Activated CD8-positive, alpha-beta memory T cell treated with anti-CD3 and anti-CD28 coated beads, Interleukin-2, amount 50 U/mL, for 24 hours (primary cell): ENCODE measurements around the gene DTNB.
"Not testable (repeated sequence)": the region's sequence is repeated elsewhere in the genome, so short reads cannot be mapped to it uniquely, and the experiment has no call there.

Experiments
- DNase-seq: peaks from one replicate; pipeline ENCODE4 v3.0.0-alpha.2; 2020; ENCODE audit errors: extremely low read depth

DTNB gene

GRCh38 chr2:25589676-25590205, 83.6 kb downstream of the DTNB start:
- DNase-seq, result no peak

- no peak for DNase-seq
Observed at GRCh38 chr2:25588576-25588975, 84.8 kb downstream of the DTNB start.

GRCh38 chr2:25587361-25587760, 86.0 kb downstream of the DTNB start:
- DNase-seq, result no peak

- DNase-seq, result no peak
Observed at GRCh38 chr2:25586726-25587144, 86.6 kb downstream of the DTNB start.

- DNase-seq, result no peak
Observed at GRCh38 chr2:25585189-25585588, 88.2 kb downstream of the DTNB start.

GRCh38 chr2:25582077-25582830, 91.1 kb downstream of the DTNB start:
- DNase-seq, result no peak

GRCh38 chr2:25576596-25576995, 96.8 kb downstream of the DTNB start:
- DNase-seq, result no peak

- no peak for DNase-seq
Observed at GRCh38 chr2:25572638-25573037, 100.7 kb downstream of the DTNB start.

GRCh38 chr2:25570161-25570845, 103.1 kb downstream of the DTNB start:
- no peak for DNase-seq

- no peak for DNase-seq
Observed at GRCh38 chr2:25567406-25567805, 106.0 kb downstream of the DTNB start.

- DNase-seq, result no peak
Observed at GRCh38 chr2:25566694-25567093, 106.7 kb downstream of the DTNB start.

GRCh38 chr2:25566094-25566493, 107.3 kb downstream of the DTNB start:
- no peak for DNase-seq

- DNase-seq, result no peak
Observed at GRCh38 chr2:25561136-25561850, 112.1 kb downstream of the DTNB start.

GRCh38 chr2:25559148-25559547, 114.2 kb downstream of the DTNB start:
- no peak for DNase-seq

GRCh38 chr2:25558262-25558661, 115.1 kb downstream of the DTNB start:
- DNase-seq, result peak; percentile 20

- no peak for DNase-seq
Observed at GRCh38 chr2:25557179-25558036, 116.0 kb downstream of the DTNB start.

GRCh38 chr2:25552318-25552717, 121.1 kb downstream of the DTNB start:
- DNase-seq, result no peak

GRCh38 chr2:25551316-25551715, 122.1 kb downstream of the DTNB start:
- DNase-seq, result no peak

- not testable (repeated sequence) for DNase-seq
Observed at GRCh38 chr2:25549571-25549970, 123.8 kb downstream of the DTNB start.

- DNase-seq, result no peak
Observed at GRCh38 chr2:25548601-25549000, 124.8 kb downstream of the DTNB start.

- DNase-seq, result no peak
Observed at GRCh38 chr2:25546852-25547251, 126.5 kb downstream of the DTNB start.

- DNase-seq, result no peak
Observed at GRCh38 chr2:25545899-25546298, 127.5 kb downstream of the DTNB start.
